GM18519 (cell line): ENCODE results near the gene CCN5.

Experiments
- ATAC-seq: cut with Tn5 transposase; IDR thresholded peaks from one replicate; pipeline ENCODE4 v1.9.1; 2021; ENCODE audit warnings: mild to moderate bottlenecking, moderate library complexity; ENCODE audit not compliant: unreplicated experiment, low FRiP score

The CCN5 gene

GRCh38 chr20:44733341-44734069 lies 18.3 kb downstream of the CCN5 start:
- no peak for ATAC-seq

GRCh38 chr20:44734938-44735337 lies 19.8 kb downstream of the CCN5 start:
- ATAC-seq: no peak

DNA sequence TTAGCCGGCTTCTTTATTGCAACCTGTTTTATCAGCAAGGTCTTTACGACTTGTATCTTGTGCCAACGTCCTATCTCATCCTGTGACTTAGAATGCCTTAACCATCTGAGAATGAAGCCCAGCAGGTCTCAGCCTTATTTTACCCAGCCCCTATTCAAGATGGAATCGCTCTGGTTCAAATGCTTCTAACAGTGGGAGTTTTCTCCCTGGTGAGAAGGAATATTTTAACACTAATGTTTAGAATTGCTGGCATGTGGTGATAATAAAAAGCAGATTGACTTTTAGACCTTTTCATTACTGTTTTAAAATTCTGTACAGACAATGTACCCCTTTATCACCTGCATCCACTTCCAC lies 20.6 kb downstream of the CCN5 start:
- ATAC-seq: no peak

GRCh38 chr20:44736170-44737021 lies 21.2 kb downstream of the CCN5 start:
- no peak for ATAC-seq

GRCh38 chr20:44737116-44737515 lies 21.9 kb downstream of the CCN5 start:
- no peak for ATAC-seq

DNA sequence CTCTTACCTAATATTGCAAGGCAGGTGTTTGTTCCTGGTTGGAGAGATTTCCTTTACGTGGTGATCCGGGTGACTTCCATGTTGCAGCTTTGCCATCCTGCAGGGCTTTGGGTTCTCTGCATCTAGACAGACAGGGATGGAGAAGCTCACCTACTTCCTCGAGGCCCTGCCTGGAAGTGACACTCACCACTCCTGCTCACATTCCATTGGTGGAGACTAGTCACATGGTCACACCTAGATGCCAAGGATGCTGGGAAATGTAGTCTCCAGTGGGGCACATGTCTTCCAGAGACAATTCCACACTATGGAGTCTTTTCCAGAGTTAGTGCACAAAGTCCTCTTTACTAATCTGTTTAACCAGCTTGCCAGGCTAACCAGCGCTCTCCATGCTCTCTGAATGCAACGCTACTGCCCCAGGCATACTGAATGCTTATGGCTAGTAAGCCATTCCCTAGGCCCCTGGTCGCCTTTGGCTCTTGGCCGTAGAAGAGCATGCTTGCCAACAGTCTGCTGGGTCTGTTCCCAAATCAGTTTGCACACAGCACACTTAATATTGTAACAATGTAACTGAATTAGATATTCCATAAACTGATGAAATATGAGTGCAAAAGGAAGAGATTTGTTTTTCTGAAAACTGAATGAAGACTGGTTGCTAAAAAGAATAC lies 23.8 kb downstream of the CCN5 start:
- no peak for ATAC-seq

DNA sequence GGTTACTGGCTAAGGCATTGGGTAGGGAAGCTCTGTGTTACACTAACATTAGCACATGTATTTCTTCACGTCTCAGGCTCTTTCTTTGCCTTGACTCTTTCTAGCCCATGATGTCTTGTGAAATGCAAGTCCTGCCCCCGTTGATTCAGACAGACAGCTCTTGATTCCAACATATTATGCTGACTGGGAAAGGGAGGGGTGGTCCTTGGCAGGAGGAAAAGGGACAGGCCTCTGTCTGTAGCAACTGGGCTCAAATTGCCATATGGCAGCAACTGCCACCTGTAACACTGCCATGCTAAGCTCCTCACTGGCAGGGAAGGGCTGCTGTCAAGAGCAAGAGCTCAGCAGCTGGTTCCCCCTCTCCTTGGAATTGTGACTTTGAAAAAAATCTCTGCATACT lies 24.8 kb downstream of the CCN5 start:
- no peak for ATAC-seq

DNA sequence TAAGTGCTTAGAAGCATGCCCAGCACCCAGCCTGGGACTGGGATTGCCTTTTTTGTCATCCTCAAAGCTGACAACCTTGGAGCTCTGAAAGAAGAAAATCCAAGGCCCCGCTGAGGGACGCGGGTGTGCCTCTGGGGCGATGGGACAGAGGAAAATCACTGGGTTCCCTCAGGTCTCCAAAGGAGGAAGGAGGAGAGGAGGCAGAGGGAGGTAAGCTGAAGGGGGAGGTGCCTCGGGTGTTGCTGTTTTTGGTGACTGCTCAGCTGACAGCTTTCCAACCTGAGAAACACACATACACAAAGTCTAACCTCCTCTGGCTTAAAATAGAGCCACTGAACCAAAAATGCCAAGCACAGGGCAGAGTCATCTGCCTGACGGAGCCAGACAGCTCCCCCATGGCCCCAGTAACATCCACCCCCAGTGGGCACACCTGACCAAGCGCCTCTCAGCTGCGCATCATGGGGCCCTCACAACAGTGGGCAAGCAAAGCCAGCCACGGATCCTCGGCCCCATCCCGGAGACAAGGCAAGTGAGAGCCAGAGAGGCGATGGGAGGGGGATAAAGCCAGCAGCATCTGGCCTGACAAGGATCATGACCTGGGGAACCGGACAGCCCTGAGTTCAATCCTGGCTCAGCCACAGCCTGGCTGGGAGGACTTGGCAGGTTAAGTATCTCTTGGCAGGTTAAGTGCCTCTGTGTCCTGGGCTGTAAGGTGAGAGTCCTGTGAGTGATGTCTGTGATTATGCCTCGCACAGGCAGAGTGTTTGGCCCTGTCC lies 27.3 kb downstream of the CCN5 start:
- no peak for ATAC-seq

DNA sequence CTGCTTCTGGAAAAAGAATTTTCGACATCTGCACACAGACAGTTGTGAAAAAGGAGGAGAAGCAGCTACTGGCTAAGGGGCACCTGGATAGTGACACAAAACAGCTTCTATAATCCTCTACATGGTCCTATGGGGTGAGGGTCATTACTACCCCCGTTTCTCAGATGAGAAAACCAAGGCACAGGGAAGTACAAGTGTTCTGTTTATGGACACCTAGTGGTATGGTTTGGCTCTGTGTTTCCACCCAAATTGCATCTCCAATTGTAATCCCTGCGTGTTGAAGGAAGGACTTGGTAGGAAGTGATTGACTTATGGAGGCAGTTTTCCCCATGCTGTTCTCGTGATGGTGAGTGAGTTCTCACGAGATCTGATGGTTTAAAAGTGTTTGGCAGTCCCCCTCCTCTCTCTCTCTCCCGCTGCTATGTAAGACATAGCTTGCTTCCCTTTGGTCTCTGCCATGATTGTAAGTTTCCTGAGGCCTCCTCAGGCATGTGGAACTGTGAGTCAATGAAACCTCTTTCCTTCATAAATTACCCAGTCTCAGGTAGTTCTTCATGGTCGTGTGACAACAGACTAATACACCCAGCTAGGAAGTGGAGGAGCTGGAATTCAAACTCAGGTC lies 28.0 kb downstream of the CCN5 start:
- no peak for ATAC-seq

GRCh38 chr20:44743916-44744655 lies 28.9 kb downstream of the CCN5 start:
- no peak for ATAC-seq

GRCh38 chr20:44745122-44745597 lies 30.0 kb downstream of the CCN5 start:
- no peak for ATAC-seq

- no peak for ATAC-seq
Measured at GRCh38 chr20:44745598-44746366, 30.6 kb downstream of the CCN5 start, which contains the start of gene KCNK15. KCNK15 (plus strand) TSS chr20:44745865; CDS start chr20:44745911, 46 bp downstream.

DNA sequence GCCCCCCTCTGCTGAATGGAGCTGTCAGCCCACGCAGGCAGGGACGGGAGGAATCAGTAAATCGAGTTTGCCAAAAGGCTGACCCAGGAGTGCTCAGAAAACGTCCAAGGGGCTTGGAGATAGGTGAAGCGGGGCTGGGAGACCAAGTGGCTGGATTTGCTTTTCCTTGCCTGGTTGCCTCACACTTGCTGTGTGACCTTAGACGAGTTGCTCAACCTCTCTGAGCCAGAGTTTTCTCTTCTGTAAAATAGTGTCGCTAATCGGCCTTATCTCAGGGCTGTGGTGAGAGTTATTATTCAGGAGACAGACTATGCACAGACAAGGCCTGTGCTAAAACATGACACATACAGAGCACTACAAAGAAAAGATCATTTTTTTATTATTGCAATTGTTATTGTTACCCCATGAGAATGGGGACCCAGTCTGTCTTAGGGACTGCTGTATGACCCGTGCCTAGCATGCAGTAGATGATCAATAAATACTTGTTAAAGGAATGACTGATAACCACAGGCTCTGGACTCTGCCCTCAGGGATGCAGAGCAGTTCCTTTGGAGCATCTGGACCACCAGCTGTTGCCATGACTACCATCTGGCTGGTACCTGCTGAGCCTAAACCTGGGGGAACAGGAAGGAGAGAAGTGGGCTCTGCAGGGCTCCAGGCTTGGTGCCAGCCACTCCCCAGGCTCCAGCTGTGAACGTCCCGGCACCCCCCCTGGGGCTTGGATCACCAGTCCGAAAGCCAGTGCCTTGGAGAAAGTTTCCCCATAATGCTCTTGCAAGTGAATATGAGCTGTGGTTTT lies 31.4 kb downstream of the CCN5 start:
- no peak for ATAC-seq

DNA sequence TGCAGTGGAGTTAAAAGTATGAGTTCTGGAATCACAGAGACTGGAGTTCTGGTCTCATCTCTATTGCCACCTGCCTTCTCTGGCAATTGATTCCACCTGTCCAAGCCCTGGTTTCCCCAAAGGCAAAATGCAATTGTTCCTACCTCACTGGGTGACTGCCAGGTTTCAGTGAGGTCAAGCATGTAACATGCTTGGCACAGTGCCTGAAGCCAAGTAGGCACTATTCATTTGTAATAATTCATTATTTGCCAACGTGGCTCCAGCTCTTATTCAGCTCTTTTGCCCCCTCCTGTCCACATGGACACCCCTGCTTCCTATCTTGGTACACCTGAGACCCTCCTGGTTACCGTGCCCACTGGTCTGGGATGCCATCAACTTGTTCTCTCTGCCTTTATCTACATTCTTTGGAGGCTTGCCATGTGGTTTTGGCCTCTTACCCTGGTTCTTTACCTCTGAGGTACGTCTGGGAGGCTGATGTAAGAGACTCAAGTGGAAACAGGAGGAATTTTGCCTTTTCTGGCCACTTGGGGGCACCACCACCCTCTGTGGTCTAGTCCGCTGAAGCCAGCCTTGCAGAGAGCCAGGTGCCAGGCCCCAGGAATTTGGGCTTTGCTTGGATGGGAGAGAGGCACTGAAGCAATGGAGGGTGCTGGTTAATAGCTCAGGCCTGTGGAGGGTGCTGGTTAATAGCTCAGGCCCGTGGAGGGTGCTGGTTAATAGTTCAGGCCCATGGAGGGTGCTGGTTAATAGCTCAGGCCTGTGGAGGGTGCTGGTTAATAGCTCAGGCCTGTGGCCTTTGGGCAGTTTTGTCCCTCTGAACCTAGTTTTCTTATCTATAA lies 32.2 kb downstream of the CCN5 start:
- no peak for ATAC-seq

GRCh38 chr20:44748005-44748370 lies 32.8 kb downstream of the CCN5 start:
- no peak for ATAC-seq

DNA sequence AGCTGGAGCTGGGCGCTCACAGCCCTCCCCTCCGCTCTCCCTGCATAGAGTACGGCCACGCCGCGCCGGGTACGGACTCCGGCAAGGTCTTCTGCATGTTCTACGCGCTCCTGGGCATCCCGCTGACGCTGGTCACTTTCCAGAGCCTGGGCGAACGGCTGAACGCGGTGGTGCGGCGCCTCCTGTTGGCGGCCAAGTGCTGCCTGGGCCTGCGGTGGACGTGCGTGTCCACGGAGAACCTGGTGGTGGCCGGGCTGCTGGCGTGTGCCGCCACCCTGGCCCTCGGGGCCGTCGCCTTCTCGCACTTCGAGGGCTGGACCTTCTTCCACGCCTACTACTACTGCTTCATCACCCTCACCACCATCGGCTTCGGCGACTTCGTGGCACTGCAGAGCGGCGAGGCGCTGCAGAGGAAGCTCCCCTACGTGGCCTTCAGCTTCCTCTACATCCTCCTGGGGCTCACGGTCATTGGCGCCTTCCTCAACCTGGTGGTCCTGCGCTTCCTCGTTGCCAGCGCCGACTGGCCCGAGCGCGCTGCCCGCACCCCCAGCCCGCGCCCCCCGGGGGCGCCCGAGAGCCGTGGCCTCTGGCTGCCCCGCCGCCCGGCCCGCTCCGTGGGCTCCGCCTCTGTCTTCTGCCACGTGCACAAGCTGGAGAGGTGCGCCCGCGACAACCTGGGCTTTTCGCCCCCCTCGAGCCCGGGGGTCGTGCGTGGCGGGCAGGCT lies 35.1 kb downstream of the CCN5 start:
- no peak for ATAC-seq
